Activated CD4-positive, alpha-beta T cell treated with anti-CD3 and anti-CD28 coated beads for 4 hours (primary cell): ENCODE results near the gene TMPRSS9.

Experiments
- DNase-seq, 2 donors: peaks; one replicate each; pipeline ENCODE4 v3.0.0-alpha.2; 2020

Gene TMPRSS9

GRCh38 chr19:2330255-2330631 is 29.8 kb upstream of the TMPRSS9 start:
- DNase-seq: no peak

GRCh38 chr19:2330632-2331284 is 29.3 kb upstream of the TMPRSS9 start:
- no peak for DNase-seq

- no peak for DNase-seq
Measured at GRCh38 chr19:2331601-2332246, 28.3 kb upstream of the TMPRSS9 start.

- peak in 1 of 2 donors; percentile 27 for DNase-seq
Measured at GRCh38 chr19:2332341-2333026, 27.6 kb upstream of the TMPRSS9 start.

- DNase-seq: no peak
Measured at GRCh38 chr19:2333027-2333806, 26.8 kb upstream of the TMPRSS9 start.

- DNase-seq: no peak
Measured at GRCh38 chr19:2333807-2334211, 26.3 kb upstream of the TMPRSS9 start.

- no peak for DNase-seq
Measured at GRCh38 chr19:2334426-2334825, 25.6 kb upstream of the TMPRSS9 start.

- DNase-seq: no peak
Measured at GRCh38 chr19:2334986-2335846, 24.8 kb upstream of the TMPRSS9 start.

- DNase-seq: no peak
Measured at GRCh38 chr19:2335848-2336247, 24.2 kb upstream of the TMPRSS9 start.

- no peak for DNase-seq
Measured at GRCh38 chr19:2336528-2337328, 23.3 kb upstream of the TMPRSS9 start.

GRCh38 chr19:2337329-2337707 is 22.7 kb upstream of the TMPRSS9 start:
- DNase-seq: no peak

GRCh38 chr19:2338055-2338615 is 21.9 kb upstream of the TMPRSS9 start:
- no peak for DNase-seq

GRCh38 chr19:2338751-2339643 is 21.1 kb upstream of the TMPRSS9 start:
- no peak for DNase-seq

- DNase-seq: no peak
Measured at GRCh38 chr19:2339644-2340310, 20.3 kb upstream of the TMPRSS9 start.

- DNase-seq: no peak
Measured at GRCh38 chr19:2340496-2341243, 19.4 kb upstream of the TMPRSS9 start.

- no peak for DNase-seq
Measured at GRCh38 chr19:2341244-2341751, 18.8 kb upstream of the TMPRSS9 start.

- DNase-seq: no peak
Measured at GRCh38 chr19:2341982-2342381, 18.1 kb upstream of the TMPRSS9 start.

- DNase-seq: no peak
Measured at GRCh38 chr19:2342656-2343288, 17.3 kb upstream of the TMPRSS9 start.
